Muscle of leg (tissue), 11 donors: Measurements from ENCODE around the gene SENP8. TPM values are rescaled to one million over a fixed set of nuclear protein-coding genes. Genes with fewer than 3 reads are reported as not detected.
"Not testable (repeated sequence)": the region's sequence is repeated elsewhere in the genome, so short reads cannot be mapped to it uniquely, and the experiment has no call there.

ENCODE experiments used
- DNase-seq: peaks from one replicate; pipeline ENCODE4 v3.0.0; 2013
- H3K27ac ChIP-seq: one replicate; pipeline ENCODE4 v1.5.1; 2013; ENCODE audit warnings: mild to moderate bottlenecking, low read length, control low read depth
- H3K27me3 ChIP-seq: one replicate; pipeline ENCODE4 v1.6.1; 2013; ENCODE audit warnings: low read length; ENCODE audit not compliant: control insufficient read depth, insufficient read depth
- H3K36me3 ChIP-seq: one replicate; pipeline ENCODE4 v1.6.1; 2013; ENCODE audit warnings: low read length; ENCODE audit not compliant: control insufficient read depth, insufficient read depth
- H3K4me1 ChIP-seq: one replicate; pipeline ENCODE4 v1.6.1; 2013; ENCODE audit warnings: low read length; ENCODE audit not compliant: control insufficient read depth, insufficient read depth
- H3K4me3 ChIP-seq: one replicate; pipeline ENCODE4 v1.5.1; 2013; ENCODE audit warnings: low read length, control low read depth
- H3K9me3 ChIP-seq: replicated peaks from 2 replicates; pipeline ENCODE4 v1.6.1; 2013; ENCODE audit warnings: low read depth, low read length; ENCODE audit not compliant: control insufficient read depth
- WGBS: methylation state at CpG from one replicate; pipeline ENCODE4 v1.1.5; 2013; ENCODE audit warnings: missing lambda C conversion rate; ENCODE audit not compliant: insufficient coverage; 5-methylcytosine and 5-hydroxymethylcytosine counted together
- polyA plus RNA-seq, 8 donors: library from polyadenylated mRNA; unstranded; fragments of 120-200 nt; gene quantifications; one replicate each; pipeline versions ENCODE4 v1.2.1 to v1.2.3, GENCODE V29; 2013; ENCODE audit warnings: inconsistent platforms in 1 of 8, low replicate concordance in 1 of 8; ENCODE audit not compliant: insufficient read length in 8 of 8, insufficient read depth in 1 of 8
- total RNA-seq: library from RNA; stranded (reverse); fragments of 120-200 nt; gene quantifications from one replicate; pipeline ENCODE4 v1.2.4, GENCODE V29; 2013

The SENP8 gene
- total and polyA plus RNA-seq, 9 donors: 3.3 to 5.9 (median 4.4) TPM

GRCh38 chr15:72086010-72086697, 32.0 kb upstream of the SENP8 start:
- DNase-seq: no peak
- Histone ChIP-seq H3K27me3 (no peaks in the 10 kb centered on the region), H3K4me1 (peaks cover 5% of the 10 kb centered on the region), H3K27ac (no peak overlapping the region), H3K36me3 (peaks cover 3% of the 10 kb centered on the region), H3K9me3 (peaks cover 7% of the 10 kb centered on the region), H3K4me3 (no peak overlapping the region)
- WGBS: 90% methylated on average over 11 of the region's 11 CpGs

GRCh38 chr15:72086920-72087648, 31.1 kb upstream of the SENP8 start:
- Histone ChIP-seq H3K4me3 (no peak overlapping the region), H3K36me3 (peaks cover 3% of the 10 kb centered on the region), H3K27me3 (no peaks in the 10 kb centered on the region), H3K27ac (no peak overlapping the region), H3K4me1 (peaks cover 5% of the 10 kb centered on the region), H3K9me3 (peaks cover 7% of the 10 kb centered on the region)
- WGBS: 97% methylated on average over 8 of the region's 9 CpGs
- DNase-seq: no peak

- no peak overlapping the region for H3K27ac ChIP-seq
- no peaks in the 10 kb centered on the region for H3K4me1 ChIP-seq
- H3K4me3 ChIP-seq: no peak overlapping the region
- H3K9me3 ChIP-seq: peaks cover 6% of the 10 kb centered on the region
- WGBS: no CpG with 5 or more reads among the region's 3 CpGs
- no peak for DNase-seq
- peaks cover 7% of the 10 kb centered on the region for H3K36me3 ChIP-seq
- no peaks in the 10 kb centered on the region for H3K27me3 ChIP-seq
These were observed 26.2 kb upstream of the SENP8 start for GRCh38 chr15:72092006-72092405.

GRCh38 chr15:72092691-72093090, 25.5 kb upstream of the SENP8 start:
- H3K36me3 ChIP-seq: peaks cover 4% of the 10 kb centered on the region
- H3K9me3 ChIP-seq: peaks cover 6% of the 10 kb centered on the region
- no peaks in the 10 kb centered on the region for H3K27me3 ChIP-seq
- no peak for DNase-seq
- no peak overlapping the region for H3K4me3 ChIP-seq
- no peak overlapping the region for H3K27ac ChIP-seq
- H3K4me1 ChIP-seq: no peaks in the 10 kb centered on the region

- Histone ChIP-seq H3K4me1 (no peaks in the 10 kb centered on the region), H3K9me3 (peaks cover 6% of the 10 kb centered on the region), H3K27me3 (no peaks in the 10 kb centered on the region), H3K27ac (no peak overlapping the region), H3K4me3 (no peak overlapping the region), H3K36me3 (peaks cover 4% of the 10 kb centered on the region)
- DNase-seq: no peak
- WGBS: no CpG with 5 or more reads among the region's 1 CpG
These were observed 21.4 kb upstream of the SENP8 start for GRCh38 chr15:72096796-72097195.

GRCh38 chr15:72098040-72098439, 20.2 kb upstream of the SENP8 start:
- H3K4me3 ChIP-seq: no peak overlapping the region

GRCh38 chr15:72099155-72099554, 19.0 kb upstream of the SENP8 start:
- DNase-seq: no peak
- Histone ChIP-seq H3K36me3 (peaks cover 4% of the 10 kb centered on the region), H3K9me3 (peaks cover 6% of the 10 kb centered on the region), H3K4me1 (no peaks in the 10 kb centered on the region), H3K27me3 (no peaks in the 10 kb centered on the region), H3K27ac (no peak overlapping the region), H3K4me3 (no peak overlapping the region)
- 95% methylated on average over 2 of the region's 4 CpGs for WGBS

More at GRCh38 chr15:72098040-72098439, 20.2 kb upstream of the SENP8 start:
- Histone ChIP-seq H3K9me3 (peaks cover 6% of the 10 kb centered on the region), H3K36me3 (peaks cover 4% of the 10 kb centered on the region), H3K27me3 (no peaks in the 10 kb centered on the region), H3K27ac (no peak overlapping the region), H3K4me1 (no peaks in the 10 kb centered on the region)
- DNase-seq: no peak

- WGBS: no CpG with 5 or more reads among the region's 33 CpGs
- not testable (repeated sequence) for H3K27me3 ChIP-seq, H3K4me1 ChIP-seq, H3K4me3 ChIP-seq, H3K9me3 ChIP-seq, H3K36me3 ChIP-seq, H3K27ac ChIP-seq, DNase-seq
These were observed 17.7 kb upstream of the SENP8 start for GRCh38 chr15:72100551-72100950.

GRCh38 chr15:72105111-72105510, 13.1 kb upstream of the SENP8 start:
- Histone ChIP-seq H3K9me3 (no peaks in the 10 kb centered on the region), H3K36me3 (no peaks in the 10 kb centered on the region), H3K27ac (no peak overlapping the region), H3K4me3 (no peak overlapping the region), H3K27me3 (no peaks in the 10 kb centered on the region), H3K4me1 (peaks cover 3% of the 10 kb centered on the region)
- no peak for DNase-seq
- 100% methylated on average over 3 of the region's 3 CpGs for WGBS

GRCh38 chr15:72106068-72106467, 12.1 kb upstream of the SENP8 start:
- Histone ChIP-seq H3K4me1 (peaks cover 3% of the 10 kb centered on the region), H3K27me3 (no peaks in the 10 kb centered on the region), H3K4me3 (no peak overlapping the region), H3K36me3 (no peaks in the 10 kb centered on the region), H3K27ac (no peak overlapping the region), H3K9me3 (no peaks in the 10 kb centered on the region)
- WGBS: 80% methylated on average over 1 of the region's 2 CpGs
- DNase-seq: no peak
